Trophoblast cell (in vitro differentiated cells and primary cell): ENCODE results near the gene ULK4.

Source experiments
- DNase-seq, 2 donors: peaks; one replicate each; pipeline ENCODE4 v3.0.0-alpha.2; 2016
- H2AFZ ChIP-seq: 2 replicates; pipeline ENCODE4 v1.6.1; 2013; ENCODE audit warnings: low read length, moderate library complexity, mild to moderate bottlenecking; ENCODE audit not compliant: insufficient read depth, poor library complexity
- H2AK5ac ChIP-seq: 2 replicates; pipeline ENCODE4 v1.6.1; 2013; ENCODE audit warnings: mild to moderate bottlenecking, low read length
- H2BK120ac ChIP-seq: 2 replicates; pipeline ENCODE4 v1.6.1; 2013; ENCODE audit warnings: low read length, mild to moderate bottlenecking, moderate library complexity; ENCODE audit not compliant: insufficient read depth, poor library complexity
- H2BK12ac ChIP-seq: 2 replicates; pipeline ENCODE4 v1.6.1; 2013; ENCODE audit warnings: mild to moderate bottlenecking, low read length, moderate library complexity
- H2BK5ac ChIP-seq: 2 replicates; pipeline ENCODE4 v1.6.1; 2013; ENCODE audit warnings: low read length, low read depth, moderate library complexity, mild to moderate bottlenecking; ENCODE audit not compliant: poor library complexity
- H3K14ac ChIP-seq: 2 replicates; pipeline ENCODE4 v1.6.1; 2013; ENCODE audit warnings: mild to moderate bottlenecking, low read length
- H3K18ac ChIP-seq: 2 replicates; pipeline ENCODE4 v1.6.1; 2013; ENCODE audit warnings: mild to moderate bottlenecking, low read length
- H3K23ac ChIP-seq: 2 replicates; pipeline ENCODE4 v1.6.1; 2013; ENCODE audit warnings: low read length
- H3K27ac ChIP-seq: 2 replicates; pipeline ENCODE4 v1.5.1; 2013; ENCODE audit warnings: low read depth, mild to moderate bottlenecking, inconsistent platforms, low read length, moderate library complexity
- H3K27me3 ChIP-seq: 2 replicates; pipeline ENCODE4 v1.6.1; 2013; ENCODE audit warnings: inconsistent platforms, mild to moderate bottlenecking, low read length, moderate library complexity; ENCODE audit not compliant: insufficient read depth
- H3K36me3 ChIP-seq, 2 experiments: 1 replicate in 1 of 2; 2 replicates in 1 of 2; pipeline ENCODE4 v1.6.1; 2013; ENCODE audit warnings: low read length in 2 of 2, mild to moderate bottlenecking in 2 of 2, moderate library complexity in 1 of 2; ENCODE audit not compliant: insufficient read depth in 2 of 2, control insufficient read depth in 1 of 2
- H3K4ac ChIP-seq: 2 replicates; pipeline ENCODE4 v1.6.1; 2013; ENCODE audit warnings: low read depth, mild to moderate bottlenecking, low read length, moderate library complexity
- H3K4me1 ChIP-seq, 2 experiments: 1 replicate in 1 of 2; 2 replicates in 1 of 2; pipeline ENCODE4 v1.6.1; 2013; ENCODE audit warnings: low read length in 2 of 2, mild to moderate bottlenecking in 2 of 2, moderate library complexity in 1 of 2; ENCODE audit not compliant: insufficient read depth in 2 of 2, control insufficient read depth in 1 of 2
- H3K4me2 ChIP-seq: 2 replicates; pipeline ENCODE4 v1.6.1; 2013; ENCODE audit warnings: inconsistent platforms, mild to moderate bottlenecking, low read length, moderate library complexity
- H3K4me3 ChIP-seq: 2 replicates; pipeline ENCODE4 v1.5.1; 2013; ENCODE audit warnings: mild to moderate bottlenecking, low read depth, low read length, inconsistent platforms
- H3K79me1 ChIP-seq: one replicate; pipeline ENCODE4 v1.6.1; 2013; ENCODE audit warnings: low read length
- H3K79me2 ChIP-seq: 2 replicates; pipeline ENCODE4 v1.6.1; 2013; ENCODE audit warnings: low read length, mild to moderate bottlenecking; ENCODE audit not compliant: control insufficient read depth, insufficient read depth, poor library complexity
- H3K9ac ChIP-seq: 2 replicates; pipeline ENCODE4 v1.6.1; 2013; ENCODE audit warnings: mild to moderate bottlenecking, low read length
- H3K9me3 ChIP-seq: 2 replicates; pipeline ENCODE4 v1.6.1; 2013; ENCODE audit warnings: low read depth, mild to moderate bottlenecking, control low read depth, inconsistent platforms, low read length; ENCODE audit not compliant: insufficient read depth
- H4K12ac ChIP-seq: 2 replicates; pipeline ENCODE4 v1.6.1; 2013; ENCODE audit warnings: low read depth, mild to moderate bottlenecking, low read length, moderate library complexity
- H4K8ac ChIP-seq: 2 replicates; pipeline ENCODE4 v1.6.1; 2013; ENCODE audit warnings: low read depth, mild to moderate bottlenecking, low read length, moderate library complexity
- H4K91ac ChIP-seq: one replicate; pipeline ENCODE4 v1.6.1; 2013; ENCODE audit warnings: low read depth, mild to moderate bottlenecking, low read length, moderate library complexity
- WGBS: extraction: QIAGEN DNeasy Blood & Tissue Kit; methylation state at CpG from one replicate; pipeline ENCODE4 v1.1.7; 2013; ENCODE audit warnings: missing lambda C conversion rate; ENCODE audit not compliant: insufficient read length, insufficient coverage; ENCODE audit errors: extremely low coverage; 5-methylcytosine and 5-hydroxymethylcytosine counted together

The ULK4 gene

DNA sequence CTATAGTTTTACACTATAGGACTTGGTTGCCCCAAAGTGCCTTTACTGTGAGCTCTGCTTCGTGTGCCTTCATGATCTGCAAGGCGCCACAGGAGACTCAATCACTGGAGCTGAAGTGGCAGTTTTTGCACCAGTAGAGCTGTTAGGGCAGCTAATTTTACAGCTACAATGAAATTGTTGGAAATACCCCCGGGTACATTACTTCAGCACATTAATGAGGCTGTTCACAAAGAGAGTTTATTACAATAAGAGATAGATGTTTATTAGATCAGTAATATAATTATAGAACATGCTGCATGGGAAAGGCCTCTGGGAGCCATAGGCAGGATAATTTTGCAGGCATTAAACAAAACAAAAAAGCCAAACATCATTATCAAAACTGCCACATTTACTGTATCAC lies 531.5 kb downstream of the ULK4 start:
- Histone ChIP-seq H3K4ac (no peak overlapping the region), H2BK5ac (no peak overlapping the region)
- no CpG with 5 or more reads among the region's 3 CpGs for WGBS

DNA sequence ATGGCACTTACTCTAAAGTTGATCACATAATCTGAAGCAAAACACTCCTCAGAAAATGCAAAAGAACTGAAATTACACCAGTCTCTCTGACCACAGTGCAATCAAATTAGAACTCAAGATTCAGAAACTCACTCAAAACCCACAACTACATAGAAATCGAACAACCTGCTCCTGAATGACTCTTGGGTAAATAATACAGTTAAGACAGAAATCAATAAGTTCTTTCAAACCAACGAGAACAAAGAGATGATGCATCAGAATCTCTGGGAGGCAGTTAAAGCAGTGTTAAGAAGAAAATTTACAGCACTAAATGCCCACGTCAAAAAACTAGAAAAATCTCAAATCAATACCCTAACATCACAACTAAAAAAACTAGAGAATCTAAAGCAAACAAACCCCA lies 535.4 kb downstream of the ULK4 start:
- Histone ChIP-seq H3K79me1 (peaks cover 4% of the 10 kb centered on the region), H4K12ac (no peak overlapping the region), H3K27ac (no peak overlapping the region), H2BK120ac (no peak overlapping the region), H3K4me2 (no peak overlapping the region), H2AFZ (no peak overlapping the region), H2BK12ac (no peak overlapping the region), H3K23ac (no peak overlapping the region), H3K9ac (no peak overlapping the region), H3K4me1 (peaks cover 0 to 8% of the 10 kb centered on the region in 2 experiments), H3K18ac (no peak overlapping the region), H4K8ac (no peak overlapping the region), H3K4ac (no peak overlapping the region), H3K79me2 (no peaks in the 10 kb centered on the region), H3K9me3 (no peaks in the 10 kb centered on the region), H2AK5ac (no peak overlapping the region), H4K91ac (no peak overlapping the region), H3K36me3 (no peaks in the 10 kb centered on the region), H3K27me3 (no peaks in the 10 kb centered on the region), H3K4me3 (no peak overlapping the region), H3K14ac (no peak overlapping the region), H2BK5ac (no peak overlapping the region)
- WGBS = no CpG with 5 or more reads among the region's 3 CpGs
- DNase-seq = no peak

More for the DNA sequence above, 531.5 kb downstream of the ULK4 start:
- Histone ChIP-seq H3K9ac (no peak overlapping the region), H4K91ac (no peak overlapping the region), H4K12ac (no peak overlapping the region), H2AFZ (no peak overlapping the region), H3K18ac (no peak overlapping the region), H3K36me3 (no peaks in the 10 kb centered on the region), H2AK5ac (no peak overlapping the region), H2BK12ac (no peak overlapping the region), H3K27me3 (no peaks in the 10 kb centered on the region), H3K23ac (no peak overlapping the region), H3K27ac (no peak overlapping the region), H4K8ac (no peak overlapping the region), H3K79me2 (no peaks in the 10 kb centered on the region), H3K14ac (no peak overlapping the region), H2BK120ac (no peak overlapping the region), H3K4me2 (no peak overlapping the region), H3K4me1 (no peaks in the 10 kb centered on the region), H3K79me1 (no peaks in the 10 kb centered on the region), H3K9me3 (no peaks in the 10 kb centered on the region), H3K4me3 (no peak overlapping the region)
- no peak for DNase-seq

GRCh38 chr3:41424543-41425300 lies 537.2 kb downstream of the ULK4 start:
- H3K27ac ChIP-seq = no peak overlapping the region
- no peak for DNase-seq
- H3K4me3 ChIP-seq = no peak overlapping the region
- H3K36me3 ChIP-seq = no peaks in the 10 kb centered on the region
- no peak overlapping the region for H2BK120ac ChIP-seq
- H2BK5ac ChIP-seq = no peak overlapping the region
- H3K9ac ChIP-seq = no peak overlapping the region
- peak overlapping the region; percentile 25 for H3K18ac ChIP-seq
- no peaks in the 10 kb centered on the region for H3K79me2 ChIP-seq
- peak overlapping the region; percentile 8 for H2BK12ac ChIP-seq
- H3K79me1 ChIP-seq = peaks cover 5% of the 10 kb centered on the region
- H4K12ac ChIP-seq = no peak overlapping the region
- H3K4me2 ChIP-seq = no peak overlapping the region
- peaks cover 0 to 9% of the 10 kb centered on the region in 2 experiments for H3K4me1 ChIP-seq
- no peaks in the 10 kb centered on the region for H3K9me3 ChIP-seq
- WGBS = no CpG with 5 or more reads among the region's 4 CpGs
- no peak overlapping the region for H4K8ac ChIP-seq
- no peak overlapping the region for H3K4ac ChIP-seq
- no peak overlapping the region for H2AFZ ChIP-seq
- H4K91ac ChIP-seq = no peak overlapping the region
- no peaks in the 10 kb centered on the region for H3K27me3 ChIP-seq
- H2AK5ac ChIP-seq = no peak overlapping the region
- no peak overlapping the region for H3K14ac ChIP-seq
- H3K23ac ChIP-seq = no peak overlapping the region

DNA sequence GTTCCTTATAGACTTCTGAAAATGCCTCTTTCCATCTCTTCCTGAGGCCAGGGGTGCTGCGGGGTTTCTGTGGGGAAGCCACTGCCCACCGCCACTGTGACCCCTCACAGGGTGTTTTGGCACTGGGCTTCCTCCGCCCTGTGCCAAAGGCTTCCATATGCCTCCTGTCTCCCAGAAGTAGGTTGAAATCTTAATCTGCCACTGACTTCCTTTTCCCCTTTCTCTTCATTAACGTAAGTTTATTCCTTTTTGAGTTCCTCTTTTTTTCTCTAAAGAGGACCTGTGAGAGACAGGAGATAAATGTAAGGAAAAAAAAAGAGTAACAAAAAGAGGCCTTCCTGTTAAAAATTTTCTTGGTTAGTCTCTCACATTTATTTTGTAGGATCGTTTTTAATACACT lies 542.1 kb downstream of the ULK4 start:
- Histone ChIP-seq H3K27ac (no peak overlapping the region), H3K4me2 (no peak overlapping the region), H2AFZ (no peak overlapping the region), H3K79me2 (no peaks in the 10 kb centered on the region), H3K9ac (no peak overlapping the region), H2AK5ac (no peak overlapping the region), H3K4ac (no peak overlapping the region), H4K91ac (peak overlapping the region; percentile 13), H3K79me1 (peaks cover 5% of the 10 kb centered on the region), H3K36me3 (no peaks in the 10 kb centered on the region), H4K12ac (no peak overlapping the region), H3K14ac (no peak overlapping the region), H3K9me3 (no peaks in the 10 kb centered on the region), H2BK5ac (peak overlapping the region; percentile 19), H3K4me1 (peaks cover 0 to 13% of the 10 kb centered on the region in 2 experiments), H3K23ac (no peak overlapping the region), H2BK12ac (no peak overlapping the region), H3K4me3 (no peak overlapping the region), H3K18ac (no peak overlapping the region), H2BK120ac (no peak overlapping the region), H3K27me3 (no peaks in the 10 kb centered on the region), H4K8ac (no peak overlapping the region)
- no CpG with 5 or more reads among the region's 5 CpGs for WGBS
- DNase-seq = no peak
